ENCODE data around the gene GAP43.

The GAP43 gene

DNA sequence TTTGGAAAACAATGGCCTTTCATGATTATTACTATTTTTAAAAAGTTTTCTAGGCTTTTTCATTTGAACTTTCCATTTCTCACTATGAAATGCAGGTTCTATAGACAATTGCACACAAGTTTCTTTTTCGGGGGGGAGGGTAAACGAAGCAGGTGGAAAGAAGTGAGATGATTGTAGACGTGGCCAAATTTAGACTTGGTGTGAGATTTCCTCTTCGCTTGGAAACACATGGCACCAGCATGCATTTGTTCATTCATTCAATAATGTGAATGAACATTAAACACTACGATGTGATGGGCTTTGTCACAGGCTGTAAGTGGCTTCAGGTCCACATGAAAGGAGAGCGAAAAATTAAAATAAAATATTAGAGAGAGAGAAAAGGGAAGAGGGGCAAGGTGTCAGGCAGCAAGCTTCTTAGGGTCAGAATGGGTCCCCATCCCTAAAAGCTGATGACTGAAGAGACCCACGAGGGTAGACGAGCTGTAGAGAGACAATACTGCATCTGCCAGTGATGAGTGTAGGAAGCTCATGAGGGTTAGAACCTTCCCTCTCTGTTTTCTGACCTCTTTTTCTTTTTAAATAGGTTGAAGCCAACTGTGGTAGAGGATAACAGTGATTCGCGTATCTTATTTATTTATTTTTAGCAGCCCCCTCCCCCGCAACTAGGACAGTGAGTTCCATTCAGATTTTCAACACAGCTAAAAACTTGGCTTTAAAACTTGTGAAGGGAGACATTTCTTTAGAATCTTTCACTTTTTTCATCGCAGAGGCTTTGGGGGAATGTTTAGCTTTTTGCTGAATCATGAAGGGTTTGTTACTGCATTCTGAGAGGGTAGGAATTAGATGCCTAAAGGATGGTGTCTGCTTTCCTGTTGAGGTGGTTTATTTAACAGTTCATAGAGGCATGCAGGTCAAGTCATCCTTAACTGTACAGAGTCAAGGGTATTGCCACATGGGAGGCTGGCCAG lies 36.2 kb downstream of the GAP43 start:
- in situ Hi-C loops (cut with MboI; ENCODE audit: low sequenced_read_pairs), result no loop called here

DNA sequence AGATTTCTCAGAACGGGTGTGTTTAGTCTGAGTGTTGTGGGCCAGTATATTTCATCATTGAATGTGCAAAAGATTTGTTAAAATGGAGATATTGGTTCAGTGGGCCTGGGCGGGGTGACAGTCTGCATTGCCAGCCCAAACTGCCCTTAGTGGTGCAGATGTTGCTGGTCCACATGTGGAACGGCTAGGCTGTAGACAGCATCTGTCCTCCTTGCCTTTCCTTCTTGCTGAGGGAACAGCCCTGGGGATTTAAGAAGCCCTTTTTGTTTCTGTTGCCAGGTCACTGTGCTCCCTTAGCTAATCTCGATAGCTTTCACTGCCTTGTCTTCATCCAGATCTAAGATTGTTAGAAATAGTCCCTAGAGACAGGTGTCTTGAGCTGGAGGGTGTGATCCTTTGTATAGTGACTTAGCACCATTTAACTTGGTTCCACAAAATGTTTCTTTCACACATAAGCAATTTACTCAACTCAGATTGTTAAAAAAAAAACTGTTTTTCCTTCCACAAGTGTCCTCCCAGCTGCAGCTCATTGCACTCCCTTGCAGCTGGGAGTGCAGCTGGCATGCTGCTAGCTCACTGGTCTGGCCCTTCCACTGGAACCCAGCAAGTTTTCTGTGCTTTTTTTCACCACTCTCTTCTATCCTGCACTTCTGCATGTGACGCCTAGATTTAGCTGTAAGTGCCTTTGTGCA lies 37.5 kb downstream of the GAP43 start:
- in situ Hi-C loops (cut with MboI; ENCODE audit: low sequenced_read_pairs), result no loop called here

DNA sequence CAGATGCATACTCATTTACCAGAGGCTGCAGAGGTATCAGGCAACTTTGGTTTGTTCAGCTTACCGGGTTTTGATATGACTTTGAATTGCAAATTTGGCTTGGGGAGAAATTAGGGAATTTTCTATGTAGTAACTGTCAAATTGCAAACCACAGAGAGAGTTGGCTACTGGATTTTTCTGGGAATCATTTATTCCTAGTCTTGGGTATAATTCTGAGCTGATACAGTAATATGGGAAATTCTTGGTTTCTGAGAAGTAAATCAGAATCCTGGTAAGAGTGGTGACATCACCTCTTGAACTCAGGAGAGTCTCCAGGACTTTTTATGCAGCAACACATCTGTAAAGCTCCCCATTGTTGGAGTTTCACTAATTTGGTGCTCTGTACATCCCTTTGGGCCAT lies 39.0 kb downstream of the GAP43 start:
- in situ Hi-C loops (cut with MboI; ENCODE audit: low sequenced_read_pairs), result no loop called here

DNA sequence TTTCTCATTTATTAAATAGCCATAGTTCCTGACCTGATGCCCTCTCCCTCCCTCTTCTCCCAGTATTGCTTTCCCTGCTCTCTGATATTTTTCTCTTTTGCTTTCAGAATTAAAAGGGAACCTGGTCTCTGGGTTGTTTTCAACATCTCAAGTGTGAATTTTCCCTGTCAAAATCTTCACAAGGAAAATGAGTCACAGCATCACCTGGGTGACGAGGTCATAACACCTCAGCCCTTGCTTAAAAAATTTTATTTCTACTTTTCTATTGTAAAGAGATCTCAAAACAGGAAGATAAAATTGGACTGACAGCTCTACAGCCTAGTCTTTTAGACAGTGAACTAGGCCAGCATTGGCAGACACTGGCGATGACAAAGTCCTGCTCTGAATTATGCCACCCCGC lies 40.1 kb downstream of the GAP43 start:
- in situ Hi-C loops (cut with MboI; ENCODE audit: low sequenced_read_pairs), result no loop called here

DNA sequence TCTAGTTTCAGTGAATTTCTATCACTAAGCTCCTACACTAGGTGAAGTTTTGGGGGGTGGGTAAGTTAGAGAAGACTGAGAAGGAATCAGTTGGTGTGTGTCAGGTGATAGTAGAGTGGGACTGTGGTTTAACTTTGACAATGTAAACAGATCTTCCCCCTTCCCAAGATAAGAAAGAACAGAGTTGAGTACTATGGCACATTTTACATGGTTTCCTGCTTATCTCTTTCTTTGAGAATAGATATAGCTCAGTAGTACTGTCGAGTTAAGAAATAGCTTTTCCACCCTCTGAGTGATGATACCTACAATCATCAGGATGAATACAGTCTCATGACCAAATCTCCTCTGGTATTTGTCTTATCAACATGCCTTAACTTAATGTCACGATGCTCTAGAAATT lies 42.8 kb downstream of the GAP43 start:
- in situ Hi-C loops (cut with MboI; ENCODE audit: low sequenced_read_pairs), result no loop called here

DNA sequence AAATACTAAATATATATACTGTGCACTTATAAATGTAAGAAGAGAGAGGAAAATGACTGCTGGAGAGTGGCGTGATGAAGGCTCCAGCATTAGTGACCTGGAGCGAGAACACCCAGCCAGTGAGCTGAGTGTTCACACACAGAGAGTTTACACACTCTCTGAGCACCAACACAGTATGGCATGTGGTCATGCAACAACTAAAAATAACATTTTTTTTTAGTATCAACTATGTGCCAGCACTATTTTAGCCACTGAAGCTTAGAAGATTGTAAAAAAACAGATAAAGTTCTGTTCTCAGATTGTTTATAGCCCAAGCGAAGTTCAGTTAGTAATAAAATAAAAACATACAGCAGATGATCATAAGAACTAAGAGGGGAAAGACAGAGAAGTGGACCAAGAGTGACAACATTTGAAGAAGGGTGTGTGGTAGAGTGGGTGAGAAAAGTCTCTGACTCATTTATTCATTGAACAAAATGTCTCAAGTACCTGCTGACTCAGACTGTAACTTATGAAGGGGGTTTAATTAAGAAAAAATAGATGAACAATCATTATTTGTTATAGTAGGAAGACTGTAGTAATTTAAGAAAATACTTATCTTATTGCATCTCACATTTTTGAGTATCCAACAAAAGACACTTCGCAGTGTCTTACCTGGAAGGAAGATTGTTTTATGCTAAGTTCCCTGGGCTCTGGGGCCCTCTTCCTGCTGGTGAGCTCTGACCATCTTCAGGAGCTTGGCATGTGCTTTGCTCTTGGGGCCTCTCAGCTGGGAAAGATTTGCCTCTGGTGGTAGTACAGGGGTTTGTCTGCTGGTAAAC lies 43.8 kb downstream of the GAP43 start:
- in situ Hi-C loops (cut with MboI; ENCODE audit: low sequenced_read_pairs), result no loop called here

DNA sequence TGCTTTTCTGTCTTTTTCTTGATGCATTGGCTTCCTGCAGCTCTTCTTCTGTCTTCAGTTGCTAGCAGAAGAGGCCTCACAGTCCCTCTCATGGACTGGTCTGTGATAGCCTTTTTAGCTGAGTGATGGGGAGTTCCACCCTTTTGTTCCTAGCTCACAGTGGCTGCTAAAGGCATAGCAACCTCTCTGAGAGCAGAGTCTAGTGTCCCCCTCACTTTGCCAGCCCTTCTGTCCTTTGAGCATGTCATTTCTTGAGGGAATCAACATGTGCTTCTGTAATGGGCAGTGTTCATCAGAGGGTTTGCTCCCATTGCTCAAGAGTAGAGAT lies 44.4 kb downstream of the GAP43 start:
- in situ Hi-C loops (cut with MboI; ENCODE audit: low sequenced_read_pairs), result no loop called here

DNA sequence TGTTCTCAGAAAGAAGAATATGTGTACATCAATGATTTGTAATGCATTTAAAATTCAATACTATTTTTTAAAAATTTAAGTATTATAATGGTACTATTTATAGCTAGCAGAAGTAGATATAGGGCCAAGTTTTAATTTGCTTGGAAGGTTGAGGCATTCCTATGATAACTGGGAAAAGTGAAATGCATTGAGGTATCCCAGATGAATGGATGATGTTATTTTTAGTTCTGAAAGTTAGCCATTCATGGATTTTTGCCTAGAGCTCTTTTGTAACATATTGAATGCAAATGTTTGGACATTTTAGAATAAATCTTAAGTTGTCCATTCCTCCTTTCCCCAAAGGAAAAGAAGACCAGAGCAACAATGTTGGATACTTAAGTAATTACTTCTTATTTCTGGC lies 47.6 kb downstream of the GAP43 start:
- in situ Hi-C loops (cut with MboI; ENCODE audit: low sequenced_read_pairs), result no loop called here

DNA sequence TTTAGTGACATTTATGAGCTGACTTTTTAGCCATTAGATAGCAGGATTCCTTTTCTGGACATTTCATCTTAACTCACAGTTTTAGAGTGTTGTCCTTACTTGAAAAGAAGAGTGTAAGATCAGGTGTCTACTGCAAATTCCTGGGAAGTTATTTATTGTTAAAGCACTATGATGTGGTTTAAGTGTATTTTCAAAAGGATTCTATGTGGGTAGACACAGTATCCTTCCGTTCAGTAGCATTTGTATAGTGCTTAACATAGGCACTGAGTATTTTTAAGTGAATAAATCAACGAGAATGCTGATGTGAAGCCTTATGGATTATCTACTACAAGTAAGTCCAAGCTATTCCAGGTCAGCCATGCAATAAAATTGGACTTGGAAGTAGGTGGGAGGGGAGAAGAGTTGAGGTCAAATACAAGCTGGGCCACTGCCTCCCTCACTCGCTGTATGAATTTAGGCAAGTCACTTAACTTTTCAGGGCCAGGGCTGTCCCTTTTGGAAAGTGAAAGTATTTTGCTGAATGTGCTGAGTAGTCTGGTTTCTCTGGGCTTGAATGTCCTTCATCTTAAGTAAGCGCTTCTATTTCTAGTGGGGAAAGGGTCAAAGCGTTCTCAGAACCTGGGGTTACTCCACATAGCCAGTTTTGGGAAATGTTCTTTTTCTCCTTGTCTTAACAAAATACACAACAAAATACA lies 48.6 kb downstream of the GAP43 start:
- in situ Hi-C loops (cut with MboI; ENCODE audit: low sequenced_read_pairs), result no loop called here

DNA sequence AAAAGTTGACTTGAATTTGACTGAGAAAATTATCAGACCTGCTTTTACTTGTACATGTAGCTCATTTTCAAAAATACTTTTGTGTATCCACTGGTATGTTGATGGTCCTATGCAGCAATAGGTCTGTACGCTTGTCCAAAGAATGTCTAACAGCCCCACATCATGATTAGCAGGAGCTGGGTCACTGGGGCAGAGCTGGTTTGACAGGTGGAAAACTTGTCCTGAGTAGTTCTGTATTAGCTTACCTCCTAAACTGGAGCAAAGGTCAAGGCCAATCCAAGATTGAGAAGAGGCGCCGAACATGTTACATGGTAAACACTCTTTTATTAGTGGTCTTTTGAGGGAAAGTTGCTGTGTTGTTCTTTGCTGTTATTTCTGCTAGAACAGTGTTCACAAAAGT lies 50.6 kb downstream of the GAP43 start:
- in situ Hi-C loops (cut with MboI; ENCODE audit: low sequenced_read_pairs), result no loop called here

DNA sequence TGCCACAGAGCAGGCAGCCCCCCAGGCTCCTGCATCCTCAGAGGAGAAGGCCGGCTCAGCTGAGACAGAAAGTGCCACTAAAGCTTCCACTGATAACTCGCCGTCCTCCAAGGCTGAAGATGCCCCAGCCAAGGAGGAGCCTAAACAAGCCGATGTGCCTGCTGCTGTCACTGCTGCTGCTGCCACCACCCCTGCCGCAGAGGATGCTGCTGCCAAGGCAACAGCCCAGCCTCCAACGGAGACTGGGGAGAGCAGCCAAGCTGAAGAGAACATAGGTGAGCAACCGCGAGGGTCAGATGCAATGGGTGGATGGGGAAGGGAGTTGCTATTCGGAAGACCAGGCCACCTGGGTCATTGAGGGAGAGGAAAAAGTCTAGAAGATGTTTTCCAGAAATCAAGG lies 53.0 kb downstream of the GAP43 start:
- in situ Hi-C loops (cut with MboI; ENCODE audit: low sequenced_read_pairs), result no loop called here

DNA sequence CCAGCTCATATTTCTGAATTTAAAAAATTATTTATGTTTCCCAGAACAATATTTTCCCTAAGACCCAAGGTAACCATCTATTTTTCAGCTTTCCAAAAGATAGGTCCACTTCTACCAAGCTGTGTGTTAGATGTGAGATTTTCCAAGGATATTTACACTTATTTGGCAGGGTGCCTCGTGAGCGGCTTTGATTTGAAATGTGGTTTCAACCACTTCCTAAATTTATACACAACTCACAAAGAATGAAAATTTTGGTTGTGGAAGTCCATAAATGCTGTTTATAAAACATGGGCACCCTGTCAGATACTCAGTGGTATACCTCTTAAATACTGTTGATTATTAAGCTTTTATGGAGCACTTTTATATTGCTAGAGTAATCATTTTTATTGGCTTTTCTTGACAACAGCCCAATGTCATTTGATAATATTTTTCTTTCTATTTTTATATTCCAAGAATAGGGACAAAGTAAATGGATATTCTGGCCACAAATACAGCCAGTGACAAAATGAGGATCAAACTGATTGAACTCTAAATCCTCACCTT lies 57.6 kb downstream of the GAP43 start:
- in situ Hi-C loops (cut with MboI; ENCODE audit: low sequenced_read_pairs), result no loop called here

DNA sequence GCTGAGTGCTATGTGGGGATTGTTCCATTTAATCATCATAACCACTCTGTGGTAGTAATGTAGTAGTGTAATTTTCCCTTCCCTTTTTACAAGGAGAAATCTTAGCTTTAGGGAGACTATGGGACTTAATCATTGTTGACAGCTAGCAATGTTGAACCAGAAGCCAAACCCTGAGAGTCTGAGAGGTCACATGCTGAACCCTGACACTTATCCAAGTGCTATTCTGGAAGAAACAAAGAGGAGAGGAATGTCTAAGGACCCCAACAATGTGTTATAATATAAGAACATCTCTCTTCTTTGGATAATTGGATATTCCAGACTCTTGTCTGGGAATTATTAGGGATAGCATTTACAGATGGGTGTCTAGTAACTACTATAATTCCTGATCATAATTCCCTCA lies 58.4 kb downstream of the GAP43 start:
- in situ Hi-C loops (cut with MboI; ENCODE audit: low sequenced_read_pairs), result no loop called here

DNA sequence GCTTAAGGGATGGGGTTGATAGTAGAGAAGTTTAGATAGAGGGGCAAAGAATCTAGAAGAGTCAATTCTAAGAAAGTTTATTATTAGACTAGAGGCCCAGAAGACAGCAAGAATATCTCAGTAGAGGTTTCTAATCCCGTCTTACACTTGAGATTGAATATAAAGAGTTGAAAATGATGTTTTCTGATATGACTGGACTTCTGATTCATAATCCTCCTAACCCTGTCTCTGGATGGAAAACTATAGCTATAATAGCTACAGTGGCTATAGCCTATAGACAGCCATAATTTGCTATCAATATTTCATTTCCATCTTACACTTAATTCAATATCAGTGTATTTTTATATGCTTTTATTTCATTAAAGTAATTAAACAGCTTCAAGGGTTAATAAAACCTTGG lies 60.0 kb downstream of the GAP43 start:
- in situ Hi-C loops (cut with MboI; ENCODE audit: low sequenced_read_pairs), result no loop called here

DNA sequence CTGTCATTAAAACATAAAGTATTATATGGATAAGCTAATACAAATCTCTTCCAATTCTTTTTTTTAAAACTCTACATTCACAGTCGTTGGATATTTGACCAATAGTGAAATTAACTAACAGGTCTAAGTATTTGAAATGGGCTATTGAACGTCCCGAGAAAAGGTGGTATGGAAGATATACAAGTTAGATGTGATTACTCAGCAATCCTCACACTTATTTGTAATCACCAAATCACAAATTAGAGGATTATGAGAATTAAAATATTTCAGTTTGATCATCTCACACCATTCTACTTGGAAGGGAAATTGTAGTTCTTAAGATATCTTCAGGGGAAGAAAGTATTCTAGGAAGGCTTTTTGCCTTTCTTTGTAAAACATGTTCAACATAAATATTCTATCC lies 60.5 kb downstream of the GAP43 start:
- in situ Hi-C loops (cut with MboI; ENCODE audit: low sequenced_read_pairs), result no loop called here

DNA sequence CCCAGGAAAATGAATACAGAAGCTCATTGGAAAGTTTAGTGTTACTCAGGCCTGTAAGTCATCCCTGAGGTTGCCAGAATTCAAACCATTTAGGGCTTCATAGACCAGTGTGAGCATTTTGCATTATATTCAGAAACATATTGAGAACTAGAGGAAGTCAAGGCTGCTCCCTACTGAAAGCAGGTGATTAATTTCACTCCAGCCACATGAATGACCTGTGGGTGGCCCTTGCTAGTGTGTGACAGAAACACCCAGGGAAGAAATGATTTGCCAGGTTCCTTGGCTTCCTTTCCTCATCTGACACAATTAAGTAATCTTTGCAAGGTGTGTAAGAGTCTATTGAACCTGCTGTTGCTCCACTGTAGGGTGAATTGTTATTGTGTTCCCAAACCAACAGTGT lies 61.8 kb downstream of the GAP43 start:
- in situ Hi-C loops (cut with MboI; ENCODE audit: low sequenced_read_pairs), result no loop called here

DNA sequence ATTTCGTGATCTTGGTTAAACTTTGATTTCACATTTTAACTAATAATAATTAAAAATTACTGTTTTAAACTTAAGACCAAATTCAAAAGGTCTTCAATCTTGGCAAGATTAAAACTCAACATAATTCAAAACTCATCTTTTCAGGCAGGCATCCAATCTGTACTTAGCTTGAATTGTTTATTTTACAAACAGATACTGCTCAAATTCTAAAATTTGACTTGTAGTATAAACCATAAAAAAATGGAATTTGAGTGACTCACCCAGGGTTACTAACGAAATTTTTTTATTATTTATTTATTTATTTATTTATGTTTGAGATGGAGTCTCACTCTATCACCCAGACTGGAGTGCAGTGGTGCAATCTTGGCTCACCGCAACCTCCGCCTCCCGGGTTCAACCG lies 64.4 kb downstream of the GAP43 start:
- in situ Hi-C loops (cut with MboI; ENCODE audit: low sequenced_read_pairs), result no loop called here

DNA sequence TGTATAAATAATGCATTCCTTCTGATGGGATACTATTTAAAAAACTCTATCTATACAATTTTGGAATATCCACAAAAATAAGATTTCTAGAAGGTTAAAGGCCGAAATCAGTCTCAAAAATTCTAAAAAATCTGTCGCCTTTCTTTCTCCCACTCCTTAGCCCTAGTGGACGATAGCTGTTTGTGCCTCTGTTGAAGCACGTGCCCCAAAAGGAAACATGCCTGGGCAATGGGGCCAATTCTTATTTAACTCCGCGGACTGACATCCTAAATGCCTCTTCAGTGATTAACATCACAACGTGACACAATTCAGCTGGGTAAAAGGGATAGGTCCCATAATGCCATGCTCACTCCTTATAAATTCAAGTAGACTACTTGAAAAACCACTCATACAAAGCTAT lies 65.1 kb downstream of the GAP43 start:
- in situ Hi-C loops (cut with MboI; ENCODE audit: low sequenced_read_pairs), result no loop called here

DNA sequence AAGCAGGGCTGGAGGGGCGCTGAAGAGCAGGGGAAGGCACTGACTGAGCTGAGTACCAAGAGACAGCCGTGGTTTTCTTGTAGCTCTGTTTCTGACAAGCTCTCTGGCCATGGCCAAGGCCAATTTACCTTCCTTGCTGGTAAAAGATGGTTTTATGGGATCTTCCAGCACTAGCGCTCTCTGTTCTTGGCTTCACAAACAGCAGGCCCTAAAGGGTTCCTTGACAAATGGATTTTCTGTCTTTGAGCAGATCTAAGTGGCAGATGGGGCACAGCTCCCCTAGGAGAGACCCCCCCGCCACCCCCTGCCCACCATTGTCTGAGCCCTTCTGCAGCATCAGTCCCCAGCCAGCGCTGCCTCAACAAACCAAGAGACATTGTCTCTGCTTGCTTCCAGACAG lies 66.6 kb downstream of the GAP43 start:
- in situ Hi-C loops (cut with MboI; ENCODE audit: low sequenced_read_pairs), result no loop called here

DNA sequence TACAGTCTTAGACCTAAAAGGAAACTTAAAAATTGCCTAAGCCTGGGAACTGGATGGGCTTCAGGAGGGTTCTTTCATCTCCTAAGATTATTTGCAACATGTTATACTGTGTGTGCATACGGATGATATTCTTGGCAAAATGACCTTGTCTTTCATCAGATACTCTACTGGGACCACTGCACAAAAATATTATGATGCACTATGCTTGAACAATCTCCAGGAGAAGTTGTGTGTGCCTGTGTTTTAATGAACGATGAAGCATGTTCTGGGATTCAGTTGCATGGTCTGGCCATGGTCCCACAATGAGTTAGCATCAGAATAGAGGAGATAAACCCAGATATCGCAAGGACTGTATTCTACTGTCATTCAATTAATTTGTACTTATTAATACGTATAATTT lies 68.7 kb downstream of the GAP43 start:
- in situ Hi-C loops (cut with MboI; ENCODE audit: low sequenced_read_pairs), result no loop called here

Data from HL-60/S4 (cell line).